Stomach smooth muscle (tissue), 2 donors: ENCODE data around the gene DNAJB2.
"Not testable (repeated sequence)": the region's sequence is repeated elsewhere in the genome, so short reads cannot be mapped to it uniquely, and the experiment has no call there.

ENCODE experiments used
- H3K27ac ChIP-seq: one replicate; pipeline ENCODE4 v1.7.0; 2013; ENCODE audit warnings: mild to moderate bottlenecking, low read length, inconsistent platforms
- H3K27me3 ChIP-seq, 2 donors: one replicate each; pipeline ENCODE4 v1.7.0; 2013; ENCODE audit warnings: low read length in 2 of 2; ENCODE audit not compliant: insufficient read depth in 2 of 2, control insufficient read depth in 1 of 2
- H3K36me3 ChIP-seq, 2 donors: one replicate each; pipeline ENCODE4 v1.7.0; 2013; ENCODE audit warnings: low read length in 2 of 2; ENCODE audit not compliant: control insufficient read depth in 2 of 2, insufficient read depth in 2 of 2
- H3K4me1 ChIP-seq: one replicate; pipeline ENCODE4 v1.7.0; 2013; ENCODE audit warnings: low read length; ENCODE audit not compliant: control insufficient read depth, insufficient read depth
- H3K4me3 ChIP-seq, 2 donors: one replicate each; pipeline ENCODE4 v1.7.0; 2013; ENCODE audit warnings: low read length in 2 of 2
- H3K9ac ChIP-seq, 2 donors: one replicate each; pipeline ENCODE4 v1.7.0; 2013; ENCODE audit warnings: low read length in 2 of 2, mild to moderate bottlenecking in 1 of 2
- H3K9me3 ChIP-seq, 2 donors: one replicate each; pipeline ENCODE4 v1.7.0; 2013; ENCODE audit warnings: low read length in 2 of 2; ENCODE audit not compliant: control insufficient read depth in 2 of 2
- donor health status: healthy.
- donor health status: Pancreatic carcinoma.

Gene DNAJB2

GRCh38 chr2:219304223-219304622 is 25.1 kb downstream of the DNAJB2 start:
- Histone ChIP-seq H3K4me3 (no peak overlapping the region), H3K27me3 (peaks cover 17 to 35% of the 10 kb centered on the region in 2 donors), H3K36me3 (no peaks in the 10 kb centered on the region), H3K27ac (no peak overlapping the region), H3K4me1 (no peaks in the 10 kb centered on the region), H3K9ac (no peak overlapping the region), H3K9me3 (no peaks in the 10 kb centered on the region)

- H3K36me3 ChIP-seq: no peaks in the 10 kb centered on the region
- no peak overlapping the region for H3K27ac ChIP-seq
- H3K4me3 ChIP-seq: no peak overlapping the region
- H3K27me3 ChIP-seq: peaks cover 29 to 39% of the 10 kb centered on the region in 2 donors
- H3K9me3 ChIP-seq: no peaks in the 10 kb centered on the region
- H3K4me1 ChIP-seq: no peaks in the 10 kb centered on the region
- H3K9ac ChIP-seq: no peak overlapping the region
Observed at GRCh38 chr2:219306047-219306446, 26.9 kb downstream of the DNAJB2 start.

DNA sequence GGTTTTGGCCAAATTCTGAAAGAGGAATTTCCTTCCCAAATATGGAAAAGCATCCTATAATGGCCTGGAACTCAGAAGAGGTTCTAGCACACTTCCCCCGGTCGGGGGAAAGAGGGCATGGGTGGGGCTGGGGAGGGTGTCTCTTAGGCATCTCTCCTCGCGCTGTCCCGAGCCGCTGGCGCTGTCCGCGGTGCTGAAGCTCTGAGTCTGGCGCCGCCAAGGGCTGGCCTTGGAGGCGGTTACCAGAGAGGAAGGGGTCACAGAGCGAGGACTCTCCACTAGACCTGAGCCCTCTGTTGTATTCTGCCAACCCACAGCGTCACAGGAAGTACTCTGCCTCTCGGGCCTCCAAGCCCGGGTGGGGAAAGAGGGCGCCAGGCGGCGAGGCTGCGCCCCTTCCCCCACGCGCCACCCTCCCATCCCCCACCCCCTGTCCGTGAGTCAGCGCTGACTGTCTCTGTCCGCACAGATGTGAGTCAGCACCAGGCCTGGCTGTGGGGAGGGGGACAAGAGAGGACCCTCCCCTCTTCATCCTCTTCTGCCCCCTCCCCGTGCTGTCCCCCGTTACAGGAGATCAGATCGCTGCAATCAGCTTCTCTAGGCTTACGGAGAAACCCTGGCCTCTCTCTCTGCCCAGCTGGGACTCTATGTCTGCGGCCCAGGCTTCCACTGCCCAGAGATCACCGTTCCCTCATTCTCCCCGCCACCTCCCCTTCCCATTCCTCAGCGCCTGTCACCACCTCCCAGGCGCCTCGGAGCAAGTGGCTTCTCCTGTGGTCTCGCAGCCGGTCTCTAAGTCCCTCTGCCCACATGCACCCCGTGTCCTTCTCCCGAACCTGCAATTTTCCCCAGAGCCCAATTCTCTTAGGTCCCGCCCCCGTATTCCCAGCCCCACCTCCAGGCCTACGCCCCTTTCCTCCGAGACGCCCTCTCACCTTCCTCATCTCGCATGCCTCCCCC is 29.3 kb downstream of the DNAJB2 start:
- Histone ChIP-seq H3K27me3 (peaks cover 23 to 33% of the 10 kb centered on the region in 2 donors), H3K4me1 (no peaks in the 10 kb centered on the region), H3K27ac (no peak overlapping the region), H3K4me3 (no peak overlapping the region), H3K9ac (no peak overlapping the region), H3K36me3 (no peaks in the 10 kb centered on the region), H3K9me3 (no peaks in the 10 kb centered on the region)

DNA sequence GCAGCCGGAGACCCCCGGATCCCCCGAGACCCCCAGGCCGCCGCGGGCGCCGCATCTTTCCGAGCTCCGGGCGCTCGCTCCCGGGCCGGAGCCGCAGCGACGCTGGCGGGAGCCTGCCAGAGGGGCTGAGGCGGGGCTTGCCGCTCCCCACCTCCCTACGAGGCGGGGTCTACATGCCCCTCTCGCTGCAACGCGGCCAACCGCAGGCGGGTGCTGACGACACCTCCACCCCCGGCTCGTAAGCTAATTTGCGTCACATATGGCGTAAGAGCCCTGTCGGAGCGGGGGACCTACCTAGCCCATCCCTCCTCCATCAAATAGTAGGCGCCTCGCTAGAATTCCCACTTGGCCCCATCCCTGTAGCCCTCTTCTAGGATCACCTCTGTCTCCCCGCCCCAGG is 30.1 kb downstream of the DNAJB2 start, which contains the start of gene PTPRN:
TSS of gene PTPRN (minus strand) at position 124 of the 400 bp plus-strand sequence. CDS start at position 55, 69 bp downstream.
- H3K4me3 ChIP-seq: no peak within 1 kb of the TSS

DNA sequence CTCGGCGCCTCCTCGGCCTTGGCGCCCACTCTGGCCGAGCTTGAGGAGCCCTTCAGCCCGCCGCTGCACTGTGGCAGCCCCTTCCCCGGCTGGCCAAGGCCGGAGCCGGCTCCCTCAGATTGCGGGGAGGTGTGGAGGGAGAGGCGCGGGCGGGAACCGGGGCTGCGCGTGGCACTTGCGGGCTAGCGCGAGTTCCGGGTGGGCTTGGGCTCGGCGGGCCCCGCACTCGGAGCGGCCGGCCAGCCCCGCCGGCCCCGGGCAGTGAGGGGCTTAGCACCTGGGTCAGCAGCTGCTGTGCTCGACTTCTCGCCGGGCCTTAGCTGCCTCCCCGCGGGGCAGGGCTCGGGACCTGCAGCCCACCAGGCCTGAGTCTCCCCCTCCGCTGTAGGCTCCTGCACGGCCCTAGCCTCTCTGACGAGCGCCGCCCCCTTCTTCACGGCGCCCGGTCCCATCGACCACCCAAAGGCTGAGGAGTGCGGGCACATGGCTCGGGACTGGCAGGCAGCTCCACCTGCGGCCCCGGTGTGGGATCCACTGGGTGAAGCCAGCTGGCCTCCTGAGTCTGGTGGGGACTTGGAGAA is 33.6 kb downstream of the DNAJB2 start:
- H3K27me3 ChIP-seq: peaks cover 16 to 22% of the 10 kb centered on the region in 2 donors
- not testable (repeated sequence) for H3K4me3 ChIP-seq, H3K36me3 ChIP-seq, H3K4me1 ChIP-seq, H3K27ac ChIP-seq, H3K9me3 ChIP-seq, H3K9ac ChIP-seq

More for the DNA sequence above, 30.1 kb downstream of the DNAJB2 start, which contains the start of gene PTPRN:
- no peak within 1 kb of the TSS for H3K9ac ChIP-seq
- peaks cover 22 to 28% of the 10 kb centered on the region in 2 donors for H3K27me3 ChIP-seq
- no peak within 1 kb of the TSS for H3K27ac ChIP-seq
- no peaks in the 10 kb centered on the region for H3K36me3 ChIP-seq
- H3K9me3 ChIP-seq: no peaks in the 10 kb centered on the region
- H3K4me1 ChIP-seq: no peaks in the 10 kb centered on the region

- H3K36me3 ChIP-seq: no peaks in the 10 kb centered on the region
- H3K27ac ChIP-seq: no peak overlapping the region
- H3K4me1 ChIP-seq: no peaks in the 10 kb centered on the region
- no peaks in the 10 kb centered on the region for H3K9me3 ChIP-seq
- no peak overlapping the region for H3K4me3 ChIP-seq
- no peak overlapping the region for H3K9ac ChIP-seq
- peaks cover 3 to 5% of the 10 kb centered on the region in 2 donors for H3K27me3 ChIP-seq
Observed at GRCh38 chr2:219314804-219315468, 35.8 kb downstream of the DNAJB2 start.

DNA sequence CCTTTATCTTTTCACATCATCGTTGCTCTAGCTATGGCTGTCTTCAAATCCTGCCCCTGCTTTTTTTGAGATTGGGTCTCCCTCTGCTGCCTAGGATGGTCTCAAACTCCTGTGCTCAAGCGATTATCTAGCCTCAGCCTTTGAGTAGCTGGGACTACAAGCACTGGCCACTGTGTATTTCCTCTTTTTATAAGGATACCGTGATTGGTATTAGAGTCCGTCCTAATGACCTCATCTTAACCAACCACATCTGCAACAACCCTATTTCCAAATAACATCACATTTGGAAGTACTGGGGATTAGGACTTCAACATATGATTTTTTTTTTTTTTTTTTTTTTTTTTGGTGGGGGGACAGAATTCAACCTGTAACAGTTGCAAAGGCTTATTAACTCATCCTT is 44.3 kb downstream of the DNAJB2 start:
- Histone ChIP-seq H3K27me3 (peaks cover 0 to 18% of the 10 kb centered on the region in 2 donors), H3K4me3 (no peak overlapping the region), H3K9ac (no peak overlapping the region)

GRCh38 chr2:219325136-219325535 is 46.0 kb downstream of the DNAJB2 start:
- H3K4me3 ChIP-seq: no peak overlapping the region
- H3K36me3 ChIP-seq: no peaks in the 10 kb centered on the region
- no peaks in the 10 kb centered on the region for H3K4me1 ChIP-seq
- peaks cover 3 to 22% of the 10 kb centered on the region in 2 donors for H3K27me3 ChIP-seq
- H3K27ac ChIP-seq: no peak overlapping the region
- H3K9ac ChIP-seq: no peak overlapping the region
- no peaks in the 10 kb centered on the region for H3K9me3 ChIP-seq

More for the DNA sequence above, 44.3 kb downstream of the DNAJB2 start:
- Histone ChIP-seq H3K36me3 (no peaks in the 10 kb centered on the region), H3K4me1 (no peaks in the 10 kb centered on the region), H3K9me3 (no peaks in the 10 kb centered on the region), H3K27ac (no peak overlapping the region)

DNA sequence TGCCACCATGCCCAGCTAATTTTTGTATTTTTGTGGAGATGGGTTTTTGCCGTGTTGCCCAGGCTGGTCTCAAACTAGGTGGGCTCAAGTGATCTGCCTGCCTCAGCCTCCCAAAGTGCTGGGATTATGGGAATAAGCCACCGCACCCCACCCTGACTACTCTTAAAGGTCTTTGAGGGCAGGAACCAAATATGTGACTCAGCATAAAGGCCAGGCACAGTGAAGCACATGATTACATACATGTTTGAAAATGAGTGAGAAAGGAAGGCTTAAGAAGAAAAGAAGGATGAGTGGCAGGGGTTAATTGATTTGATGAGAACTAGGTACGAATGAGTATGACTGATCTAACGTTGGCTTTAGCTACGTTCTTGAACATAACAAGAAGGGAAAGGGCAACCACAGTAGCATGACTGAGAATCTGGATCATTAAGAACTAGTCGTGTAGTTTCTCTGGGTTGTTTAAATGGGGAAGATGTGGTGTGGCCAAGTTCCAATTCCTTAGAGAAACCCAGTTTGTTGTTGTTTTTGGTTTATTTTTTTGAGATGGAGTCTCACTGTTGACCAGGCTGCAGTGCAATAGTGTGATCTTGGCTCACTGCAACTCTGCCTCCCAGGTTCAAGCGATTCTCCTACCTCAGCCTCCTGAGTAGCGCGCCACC is 46.6 kb downstream of the DNAJB2 start:
- H3K36me3 ChIP-seq: no peaks in the 10 kb centered on the region
- no peak overlapping the region for H3K27ac ChIP-seq
- no peaks in the 10 kb centered on the region for H3K4me1 ChIP-seq
- H3K9ac ChIP-seq: no peak overlapping the region
- no peak overlapping the region for H3K4me3 ChIP-seq
- H3K9me3 ChIP-seq: no peaks in the 10 kb centered on the region
- peaks cover 9 to 26% of the 10 kb centered on the region in 2 donors for H3K27me3 ChIP-seq

- Histone ChIP-seq H3K36me3 (no peaks in the 10 kb centered on the region), H3K9ac (no peak overlapping the region), H3K4me1 (no peaks in the 10 kb centered on the region), H3K27ac (no peak overlapping the region), H3K27me3 (peaks cover 28 to 37% of the 10 kb centered on the region in 2 donors), H3K9me3 (no peaks in the 10 kb centered on the region), H3K4me3 (no peak overlapping the region)
Observed at GRCh38 chr2:219327719-219328118, 48.6 kb downstream of the DNAJB2 start.
